Measurements from ENCODE around the gene PI16.

The PI16 gene

DNA sequence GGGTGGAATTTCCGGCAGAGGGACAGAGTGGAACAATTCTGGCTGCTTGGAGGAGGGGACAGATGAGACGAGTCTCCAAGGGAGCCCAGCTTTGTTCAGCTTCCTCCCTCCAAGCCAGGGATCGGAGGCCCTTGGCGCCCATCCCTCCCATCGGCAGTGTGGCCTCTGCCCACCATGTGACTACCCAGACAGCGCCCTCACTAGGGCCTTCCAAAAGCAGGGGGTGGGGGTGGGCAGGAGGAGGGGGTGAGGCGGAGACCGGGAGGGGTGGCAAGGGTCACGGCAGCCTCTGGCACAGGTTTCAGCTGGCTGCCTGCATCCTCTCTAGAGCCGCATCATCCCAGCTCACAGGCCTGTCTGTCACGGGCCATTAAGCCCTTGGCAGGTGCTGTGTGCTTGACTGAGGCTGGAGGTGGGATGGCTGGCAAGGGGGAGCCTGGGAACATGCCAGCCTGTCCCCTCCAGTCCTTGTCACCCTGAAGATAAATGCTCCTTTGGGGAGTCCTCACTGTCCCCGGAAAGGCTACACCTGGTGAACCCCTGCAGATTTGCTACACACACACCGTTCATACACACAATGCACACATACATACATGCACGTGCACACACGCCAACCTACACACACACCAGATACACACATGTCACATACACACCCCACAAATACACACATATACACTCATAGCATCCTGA, 44.7 kb downstream of the PI16 start:
- in situ Hi-C loops (cut with MboI; ENCODE audit: low sequenced_read_pairs), result no loop called here

DNA sequence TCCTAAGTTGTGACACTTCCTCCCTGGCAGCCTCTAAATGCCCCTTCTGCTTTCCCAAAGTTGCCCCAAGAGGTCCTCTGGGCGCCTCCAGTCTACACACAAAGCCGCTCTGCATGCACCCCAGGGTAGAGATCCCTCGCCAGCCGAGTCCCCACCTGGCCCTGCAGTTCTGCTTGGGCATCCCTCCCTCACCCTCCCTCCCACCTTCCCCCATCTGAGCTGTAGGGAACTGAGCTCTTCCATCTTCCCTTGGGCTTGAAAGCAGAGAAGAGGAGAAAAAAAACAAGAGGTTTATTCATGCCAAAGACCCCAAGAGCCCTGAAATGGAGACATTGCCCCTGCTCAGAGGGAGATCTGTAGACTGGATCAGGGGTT, 45.2 kb downstream of the PI16 start:
- in situ Hi-C loops (cut with MboI; ENCODE audit: low sequenced_read_pairs), result loop anchor here (10.0 kb wide), 1 partner anchor 225 kb away; no protein-coding TSS in a partner anchor

- in situ Hi-C loops (cut with MboI; ENCODE audit: low sequenced_read_pairs), result loop anchor here (10.0 kb wide), 1 partner anchor 230 kb away; no protein-coding TSS in a partner anchor
Measured at GRCh38 chr6:37004044-37004980, 49.8 kb downstream of the PI16 start.

GRCh38 chr6:37005061-37005810, 50.7 kb downstream of the PI16 start, which contains the start of gene FGD2:
TSS of gene FGD2 (plus strand) at chr6:37005655. CDS start at chr6:37005818, 163 bp downstream.
- in situ Hi-C loops (cut with MboI; ENCODE audit: low sequenced_read_pairs), result loop anchor here (10.0 kb wide), 1 partner anchor 230 kb away; no protein-coding TSS in a partner anchor

GRCh38 chr6:37005827-37006567, 51.5 kb downstream of the PI16 start:
- in situ Hi-C loops (cut with MboI; ENCODE audit: low sequenced_read_pairs), result loop anchor here (10.0 kb wide), 1 partner anchor 231 kb away; no protein-coding TSS in a partner anchor

- in situ Hi-C loops (cut with MboI; ENCODE audit: low sequenced_read_pairs), result loop anchor here (10.0 kb wide), 1 partner anchor 232 kb away; no protein-coding TSS in a partner anchor
Measured at GRCh38 chr6:37006793-37007339, 52.3 kb downstream of the PI16 start.

DNA sequence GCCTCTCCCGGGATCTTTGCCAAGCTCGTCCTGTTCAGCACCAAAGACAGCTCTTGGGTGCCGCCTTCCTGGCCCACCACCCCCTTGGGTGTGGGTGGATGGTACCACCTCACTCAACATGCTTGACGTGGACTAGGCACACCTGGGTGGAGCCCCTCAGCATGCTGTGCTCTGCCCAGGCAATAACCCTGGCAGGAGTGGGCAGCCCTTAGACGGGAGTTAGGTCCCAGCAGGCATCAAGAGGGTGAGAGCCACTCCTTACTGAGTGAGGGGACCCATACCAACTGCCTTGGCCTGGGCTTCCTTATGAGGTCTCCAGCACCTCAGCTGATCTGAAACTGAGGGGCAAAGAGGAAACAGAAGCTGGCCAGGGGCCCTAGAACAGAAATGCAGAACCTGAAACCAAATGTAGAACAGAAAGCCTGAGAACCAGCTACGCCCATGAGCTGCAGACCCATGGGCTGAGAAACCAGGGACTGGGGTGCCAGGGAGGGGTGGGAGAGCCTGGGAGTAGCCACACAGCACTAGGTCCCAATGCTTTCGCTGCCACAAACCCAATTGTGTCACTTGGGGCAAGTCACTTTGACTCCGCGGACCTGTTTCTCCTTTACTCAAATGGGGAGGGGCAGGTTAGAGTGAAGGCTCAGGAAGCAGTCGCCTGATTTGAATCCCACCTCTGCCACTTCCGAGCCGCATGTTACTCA, 53.0 kb downstream of the PI16 start:
- in situ Hi-C loops (cut with MboI; ENCODE audit: low sequenced_read_pairs), result loop anchor here (10.0 kb wide), 1 partner anchor 233 kb away; no protein-coding TSS in a partner anchor

GRCh38 chr6:37008484-37009465, 54.2 kb downstream of the PI16 start:
- in situ Hi-C loops (cut with MboI; ENCODE audit: low sequenced_read_pairs), result loop anchor here (10.0 kb wide), 1 partner anchor 234 kb away; no protein-coding TSS in a partner anchor

DNA sequence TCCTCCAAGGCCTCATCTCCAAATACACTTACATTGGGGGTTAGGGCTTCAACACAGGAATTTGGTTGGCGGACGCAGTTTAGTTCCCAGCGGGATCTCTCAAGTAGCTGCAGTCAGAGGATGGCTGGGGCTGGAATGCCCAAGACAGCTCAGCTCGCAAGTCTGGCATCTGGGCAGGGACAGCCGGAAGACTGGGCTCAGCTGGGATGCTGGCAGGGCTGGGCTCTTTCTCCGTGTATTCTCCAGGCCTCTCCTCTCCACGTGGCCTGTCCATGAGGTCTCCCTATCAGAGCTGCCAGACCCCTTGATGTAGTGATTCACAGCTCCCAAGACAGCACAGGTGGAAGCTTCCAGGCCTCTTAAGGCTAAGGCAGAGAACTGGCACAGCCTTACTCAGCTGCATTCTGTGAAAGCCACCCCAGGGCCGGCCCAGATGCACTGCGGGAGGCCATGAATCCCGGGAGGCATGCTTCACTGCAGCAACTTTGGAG, 55.9 kb downstream of the PI16 start:
- in situ Hi-C loops (cut with MboI; ENCODE audit: low sequenced_read_pairs), result no loop called here

- in situ Hi-C loops (cut with MboI; ENCODE audit: low sequenced_read_pairs), result no loop called here
Measured at GRCh38 chr6:37011656-37012378, 57.3 kb downstream of the PI16 start.

DNA sequence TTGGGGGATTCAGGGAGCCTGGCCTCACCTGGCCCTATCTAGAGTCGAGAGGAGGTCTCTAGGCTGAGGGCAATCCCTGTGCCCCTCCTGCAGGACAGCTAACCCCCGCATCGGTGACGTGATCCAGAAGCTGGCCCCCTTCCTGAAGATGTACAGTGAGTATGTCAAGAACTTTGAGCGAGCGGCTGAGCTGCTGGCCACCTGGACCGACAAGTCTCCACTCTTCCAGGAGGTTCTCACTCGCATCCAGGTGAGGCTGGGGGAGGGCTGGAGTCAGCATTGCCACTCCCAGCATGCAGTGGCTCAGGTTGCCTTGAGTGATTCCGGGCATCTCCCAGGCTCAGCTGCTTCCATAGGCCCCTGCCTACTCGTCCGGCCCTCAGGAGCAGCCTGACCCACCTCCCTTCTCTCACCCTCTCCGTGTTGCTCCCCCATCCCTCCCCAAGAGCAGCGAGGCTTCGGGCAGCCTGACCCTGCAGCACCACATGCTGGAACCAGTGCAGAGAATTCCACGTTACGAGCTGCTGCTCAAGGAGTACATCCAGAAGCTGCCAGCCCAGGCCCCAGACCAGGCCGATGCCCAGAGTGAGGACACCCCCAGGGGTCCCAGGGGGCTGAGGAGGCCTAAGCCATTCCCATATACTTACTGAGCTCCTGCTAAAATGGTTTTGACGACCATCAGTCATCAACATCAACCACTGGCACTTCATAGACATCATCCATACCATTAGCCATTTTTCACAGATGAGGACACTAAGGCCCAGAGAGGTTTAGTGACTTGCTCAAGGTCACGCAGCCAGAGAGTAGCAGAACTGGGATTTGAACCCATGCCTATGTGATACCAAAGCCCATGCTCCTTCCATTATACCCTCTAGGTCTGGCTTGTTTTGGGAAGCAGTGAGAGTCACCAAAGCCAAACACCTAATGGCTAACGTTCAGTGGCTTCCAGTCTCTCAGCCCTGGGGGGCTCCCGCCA, 59.3 kb downstream of the PI16 start:
- in situ Hi-C loops (cut with MboI; ENCODE audit: low sequenced_read_pairs), result no loop called here

Data from HL-60/S4 treated with phorbol 12-myristate 13-acetate at 8.2 ng/mL for 4 days and 3 days (cell line).